T-helper 17 cell (primary cell): ENCODE results near the gene MRPL21. TPM values are rescaled to one million over a fixed set of nuclear protein-coding genes. Genes with fewer than 3 reads are reported as not detected.

ENCODE experiments used
- ATAC-seq: fragments of 150-1000 bp; cut with Tn5 transposase; 2 replicates; pipeline ENCODE4 v1.10.0; 2021; ENCODE audit warnings: mild to moderate bottlenecking, moderate library complexity
- DNase-seq, 3 donors: peaks; one replicate each; pipeline versions ENCODE4 v3.0.0 to v3.0.0-alpha.2; 2020 to 2021
- H3K9me3 ChIP-seq: one replicate; pipeline ENCODE4 v1.7.0; 2013; ENCODE audit warnings: low read length, mild to moderate bottlenecking; ENCODE audit not compliant: control insufficient read depth, poor library complexity, severe bottlenecking
- H3K27ac Mint-ChIP-seq: one replicate; pipeline ENCODE4 v1.8.0; 2022; ENCODE audit warnings: mild to moderate bottlenecking, moderate library complexity, mixed read lengths
- H3K27me3 Mint-ChIP-seq: one replicate; pipeline ENCODE4 v1.8.0; 2022; ENCODE audit warnings: mixed read lengths
- H3K36me3 Mint-ChIP-seq: one replicate; pipeline ENCODE4 v1.8.0; 2022; ENCODE audit warnings: low read depth, mixed read lengths
- H3K4me1 Mint-ChIP-seq: one replicate; pipeline ENCODE4 v1.8.0; 2022; ENCODE audit warnings: mild to moderate bottlenecking, mixed read lengths
- H3K4me3 Mint-ChIP-seq: one replicate; pipeline ENCODE4 v1.8.0; 2022; ENCODE audit warnings: mild to moderate bottlenecking, moderate library complexity, mixed read lengths
- total RNA-seq, 4 donors: library from RNA in 2 of 4; stranded (reverse) in 2 of 4; gene quantifications; one replicate each; pipeline ENCODE4 v1.2.3 and lab custom pipeline; 2022 to 2026

MRPL21 gene
- total RNA-seq, 2 donors from 2014 or later = 34.4 to 37.2 TPM

DNA sequence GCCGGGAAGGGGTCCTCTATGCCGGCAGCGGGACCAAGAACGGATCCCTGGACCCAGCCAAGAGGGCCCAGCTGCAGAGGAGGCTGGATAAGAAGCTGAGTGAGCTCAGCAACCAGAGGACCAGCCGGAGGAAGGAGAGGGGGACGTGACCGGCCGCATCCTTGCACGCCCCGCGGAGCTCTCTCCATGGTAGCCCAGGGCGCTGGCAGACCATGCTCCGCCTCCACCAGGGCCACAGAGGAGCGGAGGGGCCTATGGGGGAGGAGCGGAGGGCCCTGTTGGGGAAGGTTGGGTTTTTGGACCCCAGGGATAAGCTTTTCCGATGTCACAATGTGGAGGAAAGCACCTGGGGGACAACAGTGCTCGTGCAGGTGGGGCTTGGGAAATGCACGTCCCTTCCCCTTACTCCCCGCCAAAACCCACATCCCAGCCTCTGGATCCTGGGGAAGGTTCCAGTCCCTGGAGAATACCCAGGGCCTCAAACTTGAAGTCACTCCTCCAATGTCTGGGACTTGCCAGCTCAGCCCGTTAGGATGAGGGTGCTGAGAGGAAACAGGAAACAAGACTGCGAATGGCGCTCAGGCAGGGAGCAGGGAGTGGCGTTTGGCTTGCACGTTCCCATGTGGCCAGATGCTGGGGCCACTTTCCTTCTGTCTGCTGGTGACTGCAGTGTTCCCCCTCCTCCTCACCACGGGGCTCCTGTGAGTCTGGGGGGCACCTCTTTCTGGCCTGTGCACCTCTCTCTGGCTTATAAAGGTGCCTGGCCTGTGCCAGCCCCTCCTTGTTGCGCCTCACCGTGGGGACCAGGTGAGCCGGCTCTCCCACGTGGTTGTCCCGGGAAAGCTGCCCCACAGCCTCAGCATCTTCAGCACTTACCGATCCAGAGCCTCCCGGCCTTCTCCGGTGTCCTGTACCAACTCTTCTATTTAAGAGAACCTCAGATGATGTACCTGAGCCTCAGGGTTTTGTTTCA, 36.2 kb upstream of the MRPL21 start:
- no peak for DNase-seq
- H3K9me3 ChIP-seq = no peaks in the 10 kb centered on the region
- no peaks in the 10 kb centered on the region for H3K4me1 Mint-ChIP-seq
- no peak overlapping the region for H3K27ac Mint-ChIP-seq
- H3K36me3 Mint-ChIP-seq = peaks cover 4% of the 10 kb centered on the region
- no peak overlapping the region for H3K4me3 Mint-ChIP-seq
- ATAC-seq = no peak
- H3K27me3 Mint-ChIP-seq = no peaks in the 10 kb centered on the region

DNA sequence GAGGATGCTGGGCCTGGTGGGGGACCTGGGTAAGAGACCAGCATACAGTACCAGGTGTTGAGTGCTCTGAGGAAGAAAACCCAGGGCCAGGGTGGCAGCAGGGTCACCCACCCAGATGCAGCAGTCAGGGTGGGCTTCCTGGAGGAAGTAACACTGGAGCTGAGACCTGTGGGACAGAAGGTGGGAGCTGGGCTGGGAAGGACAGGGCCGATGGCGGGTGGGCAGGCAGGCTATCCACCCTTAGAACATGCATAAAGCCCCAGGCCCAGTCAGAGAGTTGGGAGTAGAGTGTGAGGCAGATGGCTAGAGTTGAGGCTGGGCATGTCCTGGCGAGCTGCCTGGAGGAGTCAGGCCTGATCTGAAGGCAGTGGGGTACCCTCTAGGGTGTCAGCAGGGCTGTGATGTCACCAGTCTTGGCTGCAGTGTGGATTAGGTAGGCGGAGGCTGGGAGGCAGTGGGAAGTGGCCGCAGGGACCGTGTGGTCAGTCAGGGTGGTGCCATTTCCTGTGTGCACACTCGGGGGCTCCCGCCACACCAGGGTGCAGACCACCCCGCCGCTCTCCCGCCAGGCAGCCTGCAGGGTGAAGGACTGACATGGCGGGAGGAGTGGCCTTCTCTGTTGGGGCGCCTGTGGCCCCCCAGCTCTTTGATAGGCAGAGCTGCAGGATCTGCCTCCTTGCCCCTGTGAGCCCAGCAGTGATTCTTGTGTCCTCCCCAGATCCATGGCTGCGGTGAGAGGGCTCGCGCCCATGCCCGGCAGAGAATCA, 35.4 kb upstream of the MRPL21 start:
- H3K4me1 Mint-ChIP-seq = no peaks in the 10 kb centered on the region
- no peak for ATAC-seq
- no peak overlapping the region for H3K4me3 Mint-ChIP-seq
- H3K27ac Mint-ChIP-seq = no peak overlapping the region
- no peak for DNase-seq
- no peaks in the 10 kb centered on the region for H3K27me3 Mint-ChIP-seq
- peaks cover 4% of the 10 kb centered on the region for H3K36me3 Mint-ChIP-seq
- H3K9me3 ChIP-seq = no peaks in the 10 kb centered on the region

DNA sequence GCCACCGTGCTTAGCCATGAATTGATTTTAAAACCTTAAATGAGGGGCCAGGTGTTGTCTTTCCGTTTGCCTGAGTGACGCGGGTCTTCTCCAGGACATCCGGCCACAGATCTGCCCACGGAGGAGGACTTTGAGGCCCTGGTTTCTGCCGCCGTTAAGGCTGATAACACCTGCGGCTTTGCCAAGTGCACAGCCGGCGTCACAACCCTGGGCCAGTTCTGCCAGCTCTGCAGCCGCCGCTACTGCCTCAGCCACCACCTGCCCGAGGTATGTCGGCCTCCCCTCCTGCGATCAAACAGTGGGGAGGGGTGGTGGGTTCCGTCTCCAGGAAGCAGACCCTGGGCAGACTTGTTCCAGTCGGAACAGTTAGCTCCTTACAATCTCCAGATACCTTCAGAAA, 34.5 kb upstream of the MRPL21 start:
- no peaks in the 10 kb centered on the region for H3K4me1 Mint-ChIP-seq
- H3K27me3 Mint-ChIP-seq = no peaks in the 10 kb centered on the region
- peaks cover 4% of the 10 kb centered on the region for H3K36me3 Mint-ChIP-seq
- H3K27ac Mint-ChIP-seq = no peak overlapping the region
- ATAC-seq (no peak), DNase-seq (no peak)
- H3K9me3 ChIP-seq = no peaks in the 10 kb centered on the region
- no peak overlapping the region for H3K4me3 Mint-ChIP-seq

DNA sequence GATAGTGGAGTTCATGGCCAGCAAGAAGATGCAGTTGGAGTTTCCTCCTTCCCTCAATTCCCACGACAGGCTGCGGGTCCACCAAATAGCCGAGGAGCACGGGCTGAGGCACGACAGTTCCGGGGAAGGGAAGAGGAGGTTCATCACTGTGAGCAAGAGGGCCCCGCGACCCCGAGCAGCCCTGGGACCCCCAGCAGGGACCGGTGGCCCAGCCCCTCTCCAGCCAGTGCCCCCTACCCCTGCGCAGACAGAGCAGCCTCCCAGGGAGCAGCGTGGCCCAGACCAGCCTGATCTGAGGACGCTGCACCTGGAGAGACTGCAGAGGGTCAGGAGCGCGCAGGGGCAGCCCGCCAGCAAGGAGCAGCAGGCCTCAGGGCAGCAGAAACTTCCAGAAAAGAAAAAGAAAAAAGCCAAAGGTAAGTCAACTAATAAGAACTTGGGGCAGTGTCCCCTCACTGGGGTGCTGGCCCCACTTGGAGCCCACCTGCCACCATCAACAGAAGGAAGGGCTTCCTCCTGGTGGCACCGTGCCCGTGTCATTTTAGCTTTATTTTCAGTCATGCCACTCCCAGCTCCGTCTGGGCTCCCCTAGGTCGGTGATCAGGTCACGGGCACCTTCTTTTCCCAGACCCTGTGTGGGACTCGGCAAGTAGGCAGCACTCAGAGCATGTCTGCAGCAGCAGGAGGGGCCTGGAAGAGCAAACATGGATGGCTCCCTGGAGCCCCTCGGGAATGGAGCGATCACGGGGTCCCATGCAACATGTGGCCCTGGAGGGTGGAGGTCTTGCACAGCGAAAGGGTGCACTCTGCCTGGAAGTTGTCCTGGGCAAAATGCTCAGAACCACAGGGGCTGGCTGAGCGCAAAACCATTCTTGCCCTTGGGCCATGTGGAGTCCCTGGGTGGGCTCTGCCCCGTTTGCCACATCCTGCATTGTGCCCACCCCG, 33.3 kb upstream of the MRPL21 start:
- DNase-seq = no peak
- no peaks in the 10 kb centered on the region for H3K9me3 ChIP-seq
- no peak overlapping the region for H3K27ac Mint-ChIP-seq
- no peak overlapping the region for H3K4me3 Mint-ChIP-seq
- H3K36me3 Mint-ChIP-seq = peaks cover 4% of the 10 kb centered on the region
- no peak for ATAC-seq
- H3K27me3 Mint-ChIP-seq = no peaks in the 10 kb centered on the region
- peaks cover 2% of the 10 kb centered on the region for H3K4me1 Mint-ChIP-seq

DNA sequence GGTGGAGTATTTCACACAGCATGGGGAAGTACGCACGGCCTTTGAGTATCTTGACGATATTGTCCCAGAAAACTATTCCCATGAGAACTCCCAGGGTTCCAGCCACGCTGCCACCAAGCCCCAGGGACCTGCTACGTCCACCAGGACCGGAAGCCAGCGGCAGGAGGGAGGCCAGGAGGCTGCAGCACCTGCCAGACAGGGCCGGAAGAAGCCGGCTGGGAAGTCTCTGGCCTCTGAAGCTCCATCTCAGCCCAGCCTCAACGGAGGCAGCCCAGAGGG, 32.7 kb upstream of the MRPL21 start:
- peaks cover 4% of the 10 kb centered on the region for H3K4me1 Mint-ChIP-seq
- H3K36me3 Mint-ChIP-seq = peaks cover 6% of the 10 kb centered on the region
- no peak overlapping the region for H3K4me3 Mint-ChIP-seq
- H3K27me3 Mint-ChIP-seq = no peaks in the 10 kb centered on the region
- no peaks in the 10 kb centered on the region for H3K9me3 ChIP-seq
- DNase-seq (no peak), ATAC-seq (no peak)
- no peak overlapping the region for H3K27ac Mint-ChIP-seq

DNA sequence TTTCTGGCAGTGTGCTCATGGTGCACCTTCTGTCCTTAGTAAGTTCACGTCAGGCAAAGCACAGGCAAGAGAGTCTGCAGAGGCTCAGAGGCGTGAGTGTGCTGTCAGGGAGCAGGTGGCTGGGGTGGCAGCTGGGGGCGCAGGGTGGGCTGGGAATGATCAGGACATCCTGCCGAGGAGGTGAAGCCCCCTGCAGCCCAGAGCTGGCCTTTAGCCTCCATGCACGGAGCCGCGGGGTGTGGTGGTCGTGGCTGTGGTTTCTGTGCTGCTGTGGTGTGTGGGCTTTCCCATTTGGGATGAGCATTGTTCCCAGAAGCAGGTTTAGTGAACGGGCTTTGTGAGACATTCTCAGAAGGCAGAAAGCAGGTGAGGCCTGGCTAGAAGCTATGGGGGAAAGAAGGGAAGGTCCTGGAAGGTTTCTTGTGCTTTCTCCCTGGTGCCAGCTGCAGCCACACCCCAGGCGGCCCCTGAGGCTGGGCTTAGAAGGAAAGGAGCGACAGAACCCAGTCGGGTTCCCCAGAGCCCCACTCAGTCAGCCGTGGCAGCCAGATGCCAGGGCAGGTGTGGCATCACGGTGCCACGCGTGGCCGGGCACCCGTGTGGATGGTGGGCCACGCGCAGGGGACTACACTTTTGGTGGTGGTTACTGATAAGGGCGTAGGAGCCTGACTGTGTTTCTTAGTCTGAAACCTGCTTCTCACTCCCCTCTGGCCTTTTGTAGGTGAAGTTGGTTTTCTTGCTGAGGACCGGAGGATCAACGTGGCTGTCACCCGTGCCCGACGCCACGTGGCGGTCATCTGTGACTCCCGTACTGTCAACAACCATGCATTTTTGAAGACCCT, 32.1 kb upstream of the MRPL21 start:
- no peak overlapping the region for H3K27ac Mint-ChIP-seq
- no peaks in the 10 kb centered on the region for H3K27me3 Mint-ChIP-seq
- no peak for ATAC-seq
- H3K4me1 Mint-ChIP-seq = peaks cover 4% of the 10 kb centered on the region
- no peak for DNase-seq
- H3K9me3 ChIP-seq = no peaks in the 10 kb centered on the region
- H3K36me3 Mint-ChIP-seq = peaks cover 6% of the 10 kb centered on the region
- no peak overlapping the region for H3K4me3 Mint-ChIP-seq

DNA sequence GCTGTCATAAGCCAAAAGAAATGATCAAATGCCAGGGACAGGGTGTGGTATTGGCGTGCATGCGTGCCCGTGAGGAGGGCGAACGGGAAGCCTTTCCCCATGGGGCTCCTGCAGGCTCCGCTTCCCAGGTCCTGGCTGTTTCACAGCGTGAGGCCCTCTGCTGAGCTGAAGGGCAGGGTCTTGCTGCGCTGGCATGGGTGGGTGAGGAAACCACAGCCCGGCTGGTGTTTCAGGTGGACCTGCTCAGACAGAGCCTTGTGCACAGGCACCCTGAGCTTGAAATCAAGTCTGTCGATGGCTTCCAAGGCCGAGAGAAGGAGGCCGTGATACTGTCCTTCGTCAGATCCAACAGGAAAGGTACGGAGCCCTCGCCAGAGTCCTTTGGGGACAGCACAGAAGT, 31.4 kb upstream of the MRPL21 start:
- no peaks in the 10 kb centered on the region for H3K27me3 Mint-ChIP-seq
- H3K36me3 Mint-ChIP-seq = peaks cover 10% of the 10 kb centered on the region

DNA sequence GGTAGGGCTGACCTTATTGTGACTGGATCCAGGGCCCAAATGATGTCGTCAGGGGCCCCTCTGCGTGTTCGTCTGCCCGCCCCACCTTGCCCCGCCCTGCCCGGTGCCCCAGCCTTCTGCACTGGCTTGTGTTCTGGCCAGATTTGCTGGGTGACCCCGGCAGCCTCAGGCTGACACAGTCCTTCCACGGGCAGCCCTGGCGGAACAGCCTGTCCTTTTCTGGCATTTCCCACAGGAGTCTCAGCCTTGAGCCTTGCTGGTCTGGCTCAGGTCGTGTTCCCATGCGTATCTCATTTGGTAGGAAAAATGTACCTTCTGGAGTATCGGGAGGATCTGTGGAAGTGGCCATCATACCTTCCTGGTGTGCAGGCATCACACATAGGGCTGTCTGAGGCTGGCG, 31.0 kb upstream of the MRPL21 start:
- H3K4me3 Mint-ChIP-seq = no peak overlapping the region
- no peaks in the 10 kb centered on the region for H3K9me3 ChIP-seq
- DNase-seq = no peak
- peaks cover 10% of the 10 kb centered on the region for H3K36me3 Mint-ChIP-seq
- no peak overlapping the region for H3K27ac Mint-ChIP-seq
- no peaks in the 10 kb centered on the region for H3K27me3 Mint-ChIP-seq
- H3K4me1 Mint-ChIP-seq = peaks cover 7% of the 10 kb centered on the region
- no peak for ATAC-seq

More for the DNA sequence above, 31.4 kb upstream of the MRPL21 start:
- Mint-ChIP-seq H3K4me1 (peaks cover 7% of the 10 kb centered on the region), H3K27ac (no peak overlapping the region), H3K4me3 (no peak overlapping the region)
- no peaks in the 10 kb centered on the region for H3K9me3 ChIP-seq
- no peak for ATAC-seq
- no peak for DNase-seq

DNA sequence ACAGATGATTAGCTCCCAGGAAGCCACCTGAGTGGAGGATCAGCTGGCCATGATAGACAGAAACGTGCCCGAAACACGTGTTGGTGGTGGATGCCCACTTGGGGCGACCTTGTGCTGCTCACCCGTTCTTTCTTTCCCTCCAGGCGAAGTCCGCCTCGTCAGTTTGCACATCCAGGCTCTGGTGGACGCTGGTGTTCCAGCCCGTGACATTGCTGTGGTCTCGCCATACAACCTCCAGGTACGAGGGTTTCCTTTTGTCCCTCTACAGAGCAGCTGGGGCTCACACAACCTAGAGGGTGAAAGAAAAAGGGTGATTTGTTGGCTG, 30.7 kb upstream of the MRPL21 start:
- no peaks in the 10 kb centered on the region for H3K9me3 ChIP-seq
- Mint-ChIP-seq H3K4me3 (no peak overlapping the region), H3K36me3 (peaks cover 10% of the 10 kb centered on the region), H3K4me1 (peaks cover 7% of the 10 kb centered on the region), H3K27ac (no peak overlapping the region), H3K27me3 (no peaks in the 10 kb centered on the region)
- ATAC-seq = no peak
- no peak for DNase-seq

DNA sequence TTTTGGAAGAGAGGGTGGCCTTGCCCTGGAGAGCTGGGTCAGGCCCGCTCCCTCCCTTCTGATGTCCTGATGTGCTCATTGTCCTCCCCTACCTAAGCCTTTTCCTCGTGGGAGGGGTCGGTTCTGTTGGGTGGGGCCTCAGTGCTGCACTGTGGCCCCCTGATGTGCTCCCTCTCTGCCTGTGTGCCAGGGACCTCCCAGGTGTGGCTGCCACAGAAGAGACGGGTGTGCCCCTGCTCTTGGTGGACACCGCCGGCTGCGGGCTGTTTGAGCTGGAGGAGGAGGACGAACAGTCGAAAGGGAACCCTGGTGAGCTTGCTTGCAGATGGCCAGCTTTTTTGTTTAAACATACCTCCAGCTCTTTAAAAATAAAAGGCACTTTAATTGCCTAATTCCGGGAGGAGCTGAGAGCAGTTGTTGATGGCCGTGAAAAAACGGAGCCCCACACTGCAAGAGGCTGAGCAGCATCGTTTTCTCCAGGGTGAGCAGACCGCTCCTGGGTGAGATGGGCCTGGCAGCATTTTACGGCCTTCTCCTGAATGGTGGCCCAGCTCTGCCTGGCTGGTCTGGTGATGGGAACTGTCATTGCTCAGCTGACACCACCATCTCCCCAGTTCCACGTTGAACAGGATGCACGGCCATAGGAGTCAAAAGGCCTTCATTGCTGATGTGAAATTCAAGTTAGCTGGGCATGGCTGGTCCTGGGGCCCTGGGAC, 30.1 kb upstream of the MRPL21 start:
- H3K9me3 ChIP-seq = no peaks in the 10 kb centered on the region
- ATAC-seq (no peak), DNase-seq (no peak)
- Mint-ChIP-seq H3K27ac (no peak overlapping the region), H3K27me3 (no peaks in the 10 kb centered on the region), H3K4me1 (peaks cover 7% of the 10 kb centered on the region), H3K4me3 (no peak overlapping the region), H3K36me3 (peaks cover 8% of the 10 kb centered on the region)

DNA sequence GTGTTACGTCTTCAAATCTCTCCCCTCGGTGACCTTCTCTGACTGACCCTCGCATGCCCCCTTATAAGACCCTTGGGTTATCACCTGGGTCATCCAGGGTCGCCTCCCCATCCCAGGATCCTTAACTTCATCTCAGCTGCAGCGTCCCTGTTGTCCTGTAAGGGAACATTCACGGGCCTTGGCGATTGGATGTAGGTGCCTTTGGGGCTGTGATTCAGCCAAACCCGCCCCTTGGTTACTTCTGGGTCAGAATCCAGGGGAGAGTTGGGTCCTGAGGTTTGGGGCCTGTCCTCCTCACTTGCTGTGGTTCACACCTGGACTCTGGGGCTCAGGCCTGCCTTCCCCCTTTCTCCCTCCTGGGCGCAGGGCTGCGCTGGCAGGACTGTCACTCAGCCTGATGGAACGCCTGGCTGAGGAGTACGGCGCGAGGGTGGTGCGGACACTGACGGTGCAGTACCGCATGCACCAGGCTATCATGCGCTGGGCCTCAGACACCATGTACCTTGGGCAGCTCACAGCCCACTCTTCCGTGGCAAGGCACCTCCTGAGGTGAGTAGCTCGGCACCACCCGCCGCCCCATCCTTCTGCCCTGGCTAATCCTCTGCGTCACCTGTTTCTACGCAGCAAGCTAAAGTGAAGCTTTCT, 29.4 kb upstream of the MRPL21 start:
- no peaks in the 10 kb centered on the region for H3K9me3 ChIP-seq
- DNase-seq (no peak), ATAC-seq (no peak)
- peaks cover 7% of the 10 kb centered on the region for H3K4me1 Mint-ChIP-seq
- peak overlapping the region; percentile 61 for H3K27ac Mint-ChIP-seq
- peaks cover 7% of the 10 kb centered on the region for H3K36me3 Mint-ChIP-seq
- H3K27me3 Mint-ChIP-seq = no peaks in the 10 kb centered on the region
- H3K4me3 Mint-ChIP-seq = no peak overlapping the region

DNA sequence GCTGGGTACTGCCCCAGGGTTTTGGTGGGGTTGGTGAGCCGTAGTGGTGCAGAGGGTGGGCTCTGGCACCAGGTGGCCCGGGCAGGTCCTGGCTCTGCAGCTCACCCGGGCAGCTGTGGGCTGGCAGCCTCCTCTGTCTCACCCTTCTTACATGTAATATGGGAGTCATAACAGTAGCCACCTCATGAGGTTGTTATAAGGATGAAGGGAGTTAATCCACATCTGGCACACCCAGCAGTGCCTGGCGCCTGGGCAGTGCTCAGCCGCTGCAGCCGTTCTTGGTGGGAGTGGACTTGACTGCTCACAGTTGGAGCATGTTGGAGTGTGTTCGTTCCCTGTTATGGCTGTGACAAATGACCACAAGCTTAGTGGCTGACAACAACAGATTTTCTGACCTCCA, 28.7 kb upstream of the MRPL21 start:
- no peaks in the 10 kb centered on the region for H3K9me3 ChIP-seq
- Mint-ChIP-seq H3K27me3 (no peaks in the 10 kb centered on the region), H3K4me3 (no peak overlapping the region), H3K4me1 (peaks cover 7% of the 10 kb centered on the region), H3K36me3 (peaks cover 7% of the 10 kb centered on the region), H3K27ac (peak overlapping the region; percentile 61)
- DNase-seq (no peak), ATAC-seq (no peak)
